Measurements from ENCODE around the gene KCNG3.

GRCh38 chr2:42503291-42503690 is 9.5 kb upstream of the KCNG3 start:
- TF ChIP-seq YY1 (IDR thresholded peaks at IDR 0.05; ENCODE audit: insufficient read depth, insufficient read length), result no peak
- TF ChIP-seq ZNF274 (IDR thresholded peaks at IDR 0.05; ENCODE audit: low read depth, low read length), result no peak
